NCI-H1048 (cell line): Measurements from ENCODE around the gene ITGA2B.
"Not testable (repeated sequence)": the region's sequence is repeated elsewhere in the genome, so short reads cannot be mapped to it uniquely, and the experiment has no call there.

ENCODE experiments used
- DNase-seq: peaks from one replicate; lab custom pipeline; 2025; lab: John Stamatoyannopoulos, UW

Gene ITGA2B

GRCh38 chr17:44389281-44389680 lies at the start of gene ITGA2B:
Gene ITGA2B (minus strand): TSS chr17:44389649. CDS start chr17:44389473, 176 bp downstream.
- no peak for DNase-seq

GRCh38 chr17:44439168-44439567 lies 49.7 kb upstream of the ITGA2B start:
- no peak for DNase-seq

- DNase-seq = no peak
Observed at GRCh38 chr17:44438636-44439035, 49.2 kb upstream of the ITGA2B start.

- DNase-seq = no peak
Observed at GRCh38 chr17:44436336-44436735, 46.9 kb upstream of the ITGA2B start.

GRCh38 chr17:44432254-44433157 lies 43.1 kb upstream of the ITGA2B start:
- no peak for DNase-seq

GRCh38 chr17:44424828-44425461 lies 35.5 kb upstream of the ITGA2B start:
- DNase-seq = no peak

GRCh38 chr17:44417553-44417952 lies 28.1 kb upstream of the ITGA2B start:
- no peak for DNase-seq

- DNase-seq = no peak
Observed at GRCh38 chr17:44416558-44417289, 27.3 kb upstream of the ITGA2B start.

GRCh38 chr17:44414394-44415155 lies 25.1 kb upstream of the ITGA2B start:
- no peak for DNase-seq

- DNase-seq = no peak
Observed at GRCh38 chr17:44409309-44410028, 20.0 kb upstream of the ITGA2B start.

- DNase-seq = no peak
Observed at GRCh38 chr17:44408786-44409185, 19.3 kb upstream of the ITGA2B start.

- DNase-seq = no peak
Observed at GRCh38 chr17:44402564-44403172, 13.2 kb upstream of the ITGA2B start.

GRCh38 chr17:44400226-44400847 lies 10.9 kb upstream of the ITGA2B start:
- no peak for DNase-seq

- no peak for DNase-seq
Observed at GRCh38 chr17:44398692-44399691, 9.5 kb upstream of the ITGA2B start.

- DNase-seq = no peak
Observed at GRCh38 chr17:44397479-44398440, 8.3 kb upstream of the ITGA2B start.

GRCh38 chr17:44396946-44397345 lies 7.5 kb upstream of the ITGA2B start:
- no peak for DNase-seq

- DNase-seq = no peak
Observed at GRCh38 chr17:44394833-44395232, 5.4 kb upstream of the ITGA2B start.

- DNase-seq = not testable (repeated sequence)
Observed at GRCh38 chr17:44394112-44394511, 4.7 kb upstream of the ITGA2B start.
